Stimulated activated CD4-positive, alpha-beta T cell treated with anti-CD3 and anti-CD28 coated beads, Interleukin-4, amount 100 ng/mL, for 1 hour (primary cell): ENCODE data around the gene DIPK1B.
"Not testable (repeated sequence)": the region's sequence is repeated elsewhere in the genome, so short reads cannot be mapped to it uniquely, and the experiment has no call there.

Experiments
- DNase-seq: peaks from one replicate; pipeline ENCODE4 v3.0.0-alpha.2; 2020

Gene DIPK1B

DNA sequence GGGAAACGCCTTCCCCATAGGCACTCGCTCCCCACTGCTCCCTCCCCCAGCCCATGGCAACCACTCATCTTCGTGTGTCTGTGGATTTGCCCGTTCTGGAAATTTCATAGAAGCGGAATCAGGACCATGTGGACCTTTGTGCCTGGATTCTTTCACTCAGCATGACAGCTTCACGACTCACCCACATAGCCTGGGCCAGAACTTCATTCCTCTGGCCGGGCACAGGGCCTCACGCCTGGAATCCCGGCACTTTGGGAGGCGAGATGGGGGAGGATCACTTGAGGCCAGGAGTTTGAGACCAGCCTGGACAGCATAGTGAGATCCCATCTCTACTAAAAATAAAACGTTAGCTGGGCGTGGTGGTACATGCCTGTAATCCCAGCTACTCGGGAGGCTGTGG, 12.1 kb upstream of the DIPK1B start:
- DNase-seq, result no peak

DNA sequence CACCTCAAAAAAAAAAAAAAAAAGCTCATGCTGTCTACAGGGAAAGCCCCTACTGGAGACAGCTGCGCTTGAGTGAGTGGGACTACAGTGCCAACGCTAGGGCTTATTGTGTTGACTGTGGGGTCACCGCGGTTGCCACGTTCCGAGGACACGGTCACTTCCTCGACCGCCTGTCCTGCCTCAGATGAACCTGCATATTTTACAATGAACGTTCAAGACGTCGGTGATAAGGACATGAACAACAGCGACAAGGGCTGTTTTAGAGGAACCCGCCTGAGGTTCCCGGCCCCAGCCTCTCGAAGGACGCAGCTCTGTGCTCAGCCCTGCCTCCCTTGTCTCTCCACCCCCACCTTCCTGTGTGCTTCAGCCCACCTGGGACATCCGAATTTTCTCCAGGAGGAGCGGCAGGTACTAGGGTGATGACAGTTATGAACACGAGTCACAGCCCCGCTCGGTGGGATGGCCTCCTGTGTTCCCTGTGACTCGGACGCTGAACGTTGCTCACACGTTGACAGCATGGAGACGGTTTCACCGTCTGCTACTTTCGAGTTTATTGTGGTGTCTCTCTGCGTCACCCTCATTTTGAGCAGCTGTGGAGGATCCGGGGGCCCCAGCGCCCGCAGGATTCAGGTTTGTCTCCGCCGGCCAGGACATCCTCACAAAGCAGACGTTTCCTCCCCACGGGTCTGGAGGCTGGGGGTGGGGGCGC, 11.3 kb upstream of the DIPK1B start:
- DNase-seq, result peak; percentile 69

GRCh38 chr9:136701668-136702053, 10.7 kb upstream of the DIPK1B start:
- no peak for DNase-seq

- DNase-seq, result no peak
These were observed 9.0 kb upstream of the DIPK1B start for GRCh38 chr9:136703276-136703860.

DNA sequence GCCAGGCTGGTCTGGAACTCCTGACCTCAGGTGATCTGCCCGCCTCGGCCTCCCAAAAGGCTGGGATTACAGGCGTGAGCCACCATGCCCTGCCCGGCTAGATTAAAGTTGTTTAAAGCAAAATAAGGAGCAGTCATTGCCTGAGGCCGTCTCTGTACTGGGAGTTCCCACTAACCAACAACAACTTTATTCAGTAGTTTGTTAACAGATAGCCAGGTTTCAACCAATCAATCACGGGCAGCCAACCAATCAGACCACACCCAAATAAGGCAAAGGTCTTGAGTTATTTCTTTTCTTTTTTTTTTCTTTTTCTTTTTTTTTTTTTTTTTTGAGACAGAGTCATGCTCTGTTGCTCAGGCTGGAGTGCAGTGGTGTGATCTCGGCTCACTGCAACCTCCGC, 7.6 kb upstream of the DIPK1B start:
- DNase-seq, result not testable (repeated sequence)

GRCh38 chr9:136705564-136705963, 6.8 kb upstream of the DIPK1B start:
- DNase-seq, result no peak

GRCh38 chr9:136707011-136707410, 5.4 kb upstream of the DIPK1B start:
- DNase-seq, result no peak

DNA sequence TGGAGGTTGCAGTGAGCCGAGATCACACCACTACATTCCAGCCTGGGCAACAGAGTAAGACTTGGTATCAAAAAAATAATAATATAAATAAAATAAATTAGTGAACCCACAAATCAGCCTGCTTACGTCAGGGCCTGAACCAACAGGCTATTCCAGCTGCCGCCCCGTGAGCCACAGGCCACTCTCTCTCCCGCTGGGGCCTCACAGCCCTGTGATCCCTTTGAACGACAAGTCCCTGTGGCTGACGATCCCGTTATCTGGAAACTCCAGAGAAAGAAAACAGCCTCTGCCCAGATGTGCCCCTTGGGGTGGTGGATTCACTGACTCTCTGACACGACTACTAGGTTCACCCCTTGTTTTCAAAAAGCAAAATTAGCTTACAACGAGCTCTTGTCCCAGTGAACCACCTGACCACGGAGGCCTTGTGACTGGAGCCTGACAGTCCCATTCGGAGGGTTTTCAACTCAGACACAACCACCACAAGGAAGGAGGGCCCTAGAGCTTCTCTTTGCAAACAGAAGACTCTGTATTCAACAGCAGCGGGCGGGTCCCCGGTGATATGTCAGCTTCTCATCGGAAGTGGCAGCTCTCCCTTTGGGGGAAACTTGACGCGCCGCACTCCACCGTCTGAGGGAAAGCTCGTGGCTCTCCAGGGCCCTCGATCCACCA, 4.4 kb upstream of the DIPK1B start:
- DNase-seq, result no peak

- no peak for DNase-seq
These were observed 2.8 kb upstream of the DIPK1B start for GRCh38 chr9:136709454-136710109.

DNA sequence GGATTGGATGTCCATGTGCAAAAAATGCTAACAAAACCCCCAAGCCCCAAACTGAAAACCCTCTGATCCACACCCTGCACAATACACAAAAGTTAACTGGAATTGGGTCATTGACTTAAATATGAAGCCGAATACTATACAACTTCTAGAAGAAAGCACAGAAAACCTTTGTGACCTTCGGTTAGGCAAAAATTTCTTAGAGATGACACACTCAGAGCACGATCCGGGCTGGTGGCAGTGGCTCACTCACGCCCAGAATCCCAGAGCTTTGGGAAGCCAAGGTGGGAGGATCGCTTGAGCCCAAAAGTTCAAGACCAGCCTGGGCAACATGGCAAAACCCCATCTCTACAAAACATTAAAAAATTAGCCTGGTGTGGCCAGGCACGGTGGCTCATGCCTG, 1.8 kb upstream of the DIPK1B start:
- DNase-seq, result no peak

GRCh38 chr9:136711219-136711648, 1.1 kb upstream of the DIPK1B start:
- DNase-seq, result not testable (repeated sequence)

DNA sequence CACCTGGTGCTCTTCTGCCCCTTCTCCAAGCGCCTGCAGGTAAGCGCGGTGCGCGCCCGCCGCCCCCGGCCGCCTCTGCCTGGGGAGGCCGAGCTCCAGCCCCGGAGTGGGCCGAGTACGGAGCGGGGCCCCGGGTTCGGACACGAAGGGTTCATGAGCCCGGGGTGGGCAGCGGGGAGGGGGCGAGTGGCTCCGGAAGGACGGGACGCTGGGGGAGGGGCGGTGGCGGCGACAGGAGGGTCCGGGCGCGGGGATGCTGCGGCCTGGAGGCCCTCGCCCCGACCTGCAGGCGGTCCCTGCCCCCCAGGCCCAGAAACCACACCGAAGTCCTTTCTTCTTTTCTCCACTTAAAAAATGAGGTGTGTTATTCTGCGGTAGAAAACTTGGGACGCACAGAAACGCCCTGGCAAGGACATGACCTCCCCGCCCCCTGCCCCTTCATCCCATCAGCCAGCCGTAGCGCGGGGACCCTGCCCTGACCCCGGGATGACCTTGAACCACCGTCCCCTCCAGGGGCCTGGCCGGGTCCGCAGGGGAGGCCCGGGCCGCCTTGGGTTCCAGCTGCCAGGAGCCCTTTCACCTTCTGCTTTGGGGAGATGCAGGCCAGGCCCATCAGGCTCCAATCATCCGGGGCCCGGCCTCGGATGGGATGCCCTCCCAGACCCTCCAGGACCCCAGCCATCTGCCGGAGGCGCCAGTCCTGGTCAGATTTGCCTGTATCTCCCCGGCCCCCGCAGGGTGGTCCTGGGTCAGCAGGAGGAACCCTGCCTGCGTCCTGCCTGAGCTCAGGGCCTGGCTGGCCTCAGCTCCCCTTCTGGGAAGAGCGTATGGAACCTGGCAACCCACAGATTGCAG, 545 bp downstream of the DIPK1B start:
- no peak for DNase-seq

DNA sequence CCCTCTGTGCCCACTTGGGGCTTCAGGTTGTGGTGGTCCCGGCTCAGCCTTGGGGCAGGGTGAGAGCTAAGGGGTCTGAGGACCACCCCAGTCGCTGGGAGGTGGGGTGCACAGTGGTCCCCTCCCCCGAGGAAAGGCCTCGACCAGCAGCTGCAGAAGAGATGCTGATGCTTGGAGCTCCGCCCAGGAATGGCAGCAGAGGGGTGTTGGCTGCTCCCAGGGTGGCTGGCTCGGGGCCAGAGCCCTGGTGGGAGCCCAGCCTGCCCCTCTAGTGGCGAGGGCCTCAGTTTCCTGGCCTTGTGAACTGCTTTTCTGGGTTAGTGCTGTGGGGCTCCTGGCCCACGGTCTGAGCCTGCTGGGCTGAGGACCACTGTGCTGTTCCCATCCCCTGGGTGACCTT, 1.2 kb downstream of the DIPK1B start:
- DNase-seq, result no peak

GRCh38 chr9:136714096-136714892, 1.9 kb downstream of the DIPK1B start:
- DNase-seq, result no peak

- no peak for DNase-seq
These were observed 2.5 kb downstream of the DIPK1B start for GRCh38 chr9:136714893-136715274.

DNA sequence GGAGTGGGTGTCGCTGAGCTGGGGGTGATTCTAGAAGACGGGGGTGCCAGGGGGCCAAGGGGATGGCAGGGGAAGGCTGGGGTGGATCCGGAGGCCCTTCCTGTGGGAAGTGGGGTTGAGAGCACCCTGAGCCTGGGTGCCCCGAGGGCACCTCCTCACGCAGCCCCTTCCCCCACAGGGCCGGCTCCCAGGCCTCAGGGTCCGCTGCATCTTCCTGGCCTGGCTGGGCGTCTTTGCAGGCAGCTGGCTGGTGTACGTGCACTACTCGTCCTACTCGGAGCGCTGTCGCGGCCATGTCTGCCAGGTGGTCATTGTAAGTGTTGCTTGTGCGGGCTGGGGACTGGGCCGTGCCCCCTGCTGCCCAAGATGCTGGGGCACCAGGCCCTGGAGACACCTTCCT, 5.0 kb downstream of the DIPK1B start:
- no peak for DNase-seq

DNA sequence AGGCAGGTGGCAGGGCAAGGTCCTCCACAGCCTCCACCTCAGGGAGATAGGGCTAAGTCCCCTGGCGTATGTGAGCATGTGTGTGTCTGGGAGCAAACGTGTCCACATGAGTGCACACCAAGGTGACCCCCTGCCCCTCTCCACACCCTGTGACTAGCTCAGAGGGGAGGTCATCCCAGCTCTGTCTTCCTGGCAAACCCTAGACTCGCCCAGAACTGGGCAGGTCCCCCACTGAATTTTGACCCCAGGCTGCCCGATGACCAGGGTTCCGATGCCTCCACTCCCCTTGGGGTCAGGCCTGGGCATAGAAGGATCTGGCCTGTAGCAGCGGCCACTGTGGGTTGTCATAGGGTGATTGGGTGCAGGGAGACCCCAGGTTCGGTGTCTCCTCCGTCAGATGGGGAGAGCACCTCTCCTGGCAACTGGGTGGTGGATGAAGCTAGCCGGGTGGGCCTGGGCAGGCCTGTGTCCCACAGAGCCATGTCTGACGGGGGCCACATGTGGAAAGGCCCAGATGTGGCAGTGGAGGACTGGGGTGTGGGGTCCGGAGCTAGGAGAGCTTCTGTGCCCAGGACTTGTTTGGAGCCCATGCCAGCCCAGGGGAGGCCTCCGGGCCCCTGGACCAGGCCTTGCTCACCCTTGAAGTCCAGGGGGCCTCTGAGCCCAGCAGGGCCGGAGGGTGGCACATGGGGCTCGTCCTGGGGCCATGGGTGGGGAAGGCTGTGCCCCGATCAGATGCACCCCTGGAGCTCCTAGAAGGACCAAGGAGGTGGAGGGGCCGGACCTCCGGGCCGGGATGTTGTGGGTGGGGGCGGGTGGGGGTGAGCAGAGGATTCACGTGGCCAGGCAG, 6.2 kb downstream of the DIPK1B start:
- no peak for DNase-seq

DNA sequence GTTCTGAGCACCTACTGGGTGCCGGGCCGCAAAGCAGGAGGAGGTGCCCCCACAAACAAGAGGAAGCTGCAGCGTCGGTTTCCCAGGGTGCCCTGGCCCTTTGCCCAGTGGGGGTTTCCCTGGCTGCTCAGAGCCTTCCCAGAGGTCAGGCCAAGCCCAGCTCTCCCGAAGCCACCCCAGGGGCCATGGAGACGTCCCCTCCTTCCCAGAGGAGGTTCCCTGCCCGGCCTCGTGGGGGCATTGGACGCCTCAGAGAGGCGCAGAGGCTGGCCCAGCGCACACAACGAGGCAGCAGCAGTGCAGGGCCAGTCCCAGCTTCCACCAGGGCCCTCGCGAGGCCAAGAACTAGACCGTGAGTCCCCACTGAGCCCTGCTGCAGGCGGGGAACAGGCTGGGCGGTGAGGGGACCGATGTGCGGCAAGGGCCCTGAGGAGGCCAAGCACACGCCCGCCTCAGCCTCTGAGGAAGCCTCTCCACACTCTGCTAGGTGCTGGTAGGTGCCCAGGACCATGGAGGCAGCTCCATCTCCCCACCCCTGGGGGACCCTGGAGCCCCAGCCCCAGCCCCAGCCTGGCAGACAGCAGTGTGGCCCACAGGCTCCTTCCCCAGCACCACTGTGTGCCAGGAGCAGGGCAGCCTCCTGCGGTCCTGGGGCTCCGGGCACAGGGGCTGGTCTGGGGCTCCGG, 7.0 kb downstream of the DIPK1B start:
- DNase-seq, result no peak

- DNase-seq, result no peak
These were observed 8.0 kb downstream of the DIPK1B start for GRCh38 chr9:136720251-136720897.

DNA sequence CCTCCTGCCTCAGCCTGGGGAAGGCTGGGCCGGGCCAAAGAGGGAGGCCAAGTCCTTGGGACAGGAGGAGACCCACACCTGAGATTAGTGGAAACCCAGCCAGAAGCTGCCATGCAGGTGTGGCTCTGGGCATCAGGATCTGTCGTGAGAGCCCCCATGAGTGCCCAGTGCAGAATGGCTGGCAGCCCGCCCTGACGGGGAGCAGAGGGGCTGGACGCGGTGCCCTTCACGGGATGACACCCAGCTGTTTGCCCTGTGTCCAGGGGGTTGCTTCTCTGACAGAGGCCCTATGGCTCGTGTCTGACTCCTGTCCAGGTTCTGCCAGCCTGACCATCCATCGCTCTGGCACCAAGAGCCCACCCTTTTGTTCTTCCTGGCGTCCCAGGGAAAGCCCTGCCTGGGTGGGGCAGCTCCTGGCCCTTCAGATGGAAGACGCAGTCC, 8.5 kb downstream of the DIPK1B start:
- DNase-seq, result no peak
